Neuronal stem cell (in vitro differentiated cells): ENCODE data around the gene CHST3.
A peak's percentile ranks its signal among the peaks of the same experiment; 100 is the strongest.

ENCODE experiments used
- DNase-seq: peaks from one replicate; pipeline ENCODE4 v3.0.0-alpha.2; 2013; ENCODE audit warnings: low spot score
- H2AFZ ChIP-seq: one replicate; pipeline ENCODE4 v1.6.1; 2013; ENCODE audit warnings: mild to moderate bottlenecking, low read length, inconsistent platforms
- H2AK5ac ChIP-seq: 2 replicates; pipeline ENCODE4 v1.6.1; 2013; ENCODE audit warnings: low read depth, mild to moderate bottlenecking, inconsistent platforms, low read length, moderate library complexity, mixed read lengths
- H2BK120ac ChIP-seq: 2 replicates; pipeline ENCODE4 v1.6.1; 2013; ENCODE audit warnings: low read depth, mild to moderate bottlenecking, inconsistent platforms, low read length, moderate library complexity, mixed read lengths
- H2BK12ac ChIP-seq: one replicate; pipeline ENCODE4 v1.6.1; 2013; ENCODE audit warnings: low read length, inconsistent platforms
- H2BK15ac ChIP-seq: 2 replicates; pipeline ENCODE4 v1.6.1; 2013; ENCODE audit warnings: mild to moderate bottlenecking, low read length, inconsistent platforms, mixed read lengths
- H2BK5ac ChIP-seq: one replicate; pipeline ENCODE4 v1.6.1; 2013; ENCODE audit warnings: inconsistent platforms, mild to moderate bottlenecking, low read length, moderate library complexity
- H3K14ac ChIP-seq: one replicate; pipeline ENCODE4 v1.6.1; 2013; ENCODE audit warnings: low read length, inconsistent platforms
- H3K18ac ChIP-seq: 2 replicates; pipeline ENCODE4 v1.6.1; 2013; ENCODE audit warnings: low read length, inconsistent platforms
- H3K23ac ChIP-seq: 2 replicates; pipeline ENCODE4 v1.6.1; 2013; ENCODE audit warnings: low read depth, mild to moderate bottlenecking, mixed read lengths, low read length, inconsistent platforms; ENCODE audit not compliant: poor library complexity
- H3K27ac ChIP-seq: replicated peaks from 3 replicates; pipeline ENCODE4 v1.5.1; 2013; ENCODE audit warnings: low read length, inconsistent platforms
- H3K27me3 ChIP-seq, 3 experiments: 2 replicates each; pipeline ENCODE4 v1.6.1; 2013; ENCODE audit warnings: low read length in 3 of 3, mild to moderate bottlenecking in 2 of 3, inconsistent platforms in 1 of 3, low read depth in 1 of 3, mixed read lengths in 1 of 3, moderate library complexity in 1 of 3; ENCODE audit not compliant: control insufficient read depth in 3 of 3, insufficient read depth in 3 of 3
- H3K36me3 ChIP-seq, 2 donors: replicated peaks in 1 of 2; 2 replicates each; pipeline ENCODE4 v1.6.1; 2013; ENCODE audit warnings: low read length in 2 of 2; ENCODE audit not compliant: control insufficient read depth in 2 of 2, insufficient read depth in 2 of 2
- H3K4ac ChIP-seq: 2 replicates; pipeline ENCODE4 v1.6.1; 2013; ENCODE audit warnings: inconsistent platforms, mild to moderate bottlenecking, low read length, moderate library complexity
- H3K4me1 ChIP-seq, 2 donors: 1 replicate in 1 of 2; 2 replicates in 1 of 2; pipeline ENCODE4 v1.6.1; 2013; ENCODE audit warnings: low read length in 2 of 2, low read depth in 1 of 2; ENCODE audit not compliant: control insufficient read depth in 2 of 2, insufficient read depth in 1 of 2
- H3K4me2 ChIP-seq: one replicate; pipeline ENCODE4 v1.6.1; 2013; ENCODE audit warnings: mild to moderate bottlenecking, low read length, inconsistent platforms; ENCODE audit not compliant: insufficient read depth, poor library complexity, severe bottlenecking
- H3K4me3 ChIP-seq, 2 donors: 2 replicates each; pipeline ENCODE4 v1.5.1; 2013; ENCODE audit warnings: low read length in 2 of 2, mild to moderate bottlenecking in 2 of 2, inconsistent platforms in 1 of 2, moderate library complexity in 1 of 2
- H3K79me1 ChIP-seq: one replicate; pipeline ENCODE4 v1.6.1; 2013; ENCODE audit warnings: low read depth, mild to moderate bottlenecking, inconsistent platforms, low read length, moderate library complexity
- H3K9ac ChIP-seq: one replicate; pipeline ENCODE4 v1.6.1; 2013; ENCODE audit warnings: mild to moderate bottlenecking, low read depth, low read length, inconsistent platforms; ENCODE audit not compliant: poor library complexity
- H3K9me3 ChIP-seq, 2 donors: replicated peaks in 1 of 2; 2 replicates each; pipeline versions ENCODE3 to v1.6.1; 2013; ENCODE audit warnings: low read length in 2 of 2, mild to moderate bottlenecking in 2 of 2, inconsistent platforms in 1 of 2, low read depth in 1 of 2, mixed read lengths in 1 of 2, moderate library complexity in 1 of 2; ENCODE audit not compliant: control insufficient read depth in 2 of 2, insufficient read depth in 1 of 2
- H4K8ac ChIP-seq: one replicate; pipeline ENCODE4 v1.6.1; 2013; ENCODE audit warnings: low read depth, mild to moderate bottlenecking, inconsistent platforms, low read length, moderate library complexity
- H4K91ac ChIP-seq: one replicate; pipeline ENCODE4 v1.6.1; 2013; ENCODE audit warnings: low read length, low read depth, mild to moderate bottlenecking, inconsistent platforms; ENCODE audit not compliant: poor library complexity
- WGBS, 2 donors: extraction: QIAGEN DNeasy Blood & Tissue Kit; methylation state at CpG; one replicate each; pipeline ENCODE4 v1.1.7; 2013; ENCODE audit warnings: missing lambda C conversion rate in 2 of 2, mixed read lengths in 1 of 2; ENCODE audit not compliant: insufficient read length in 2 of 2, insufficient replicate concordance in 1 of 2; ENCODE audit errors: extremely low coverage in 2 of 2; 5-methylcytosine and 5-hydroxymethylcytosine counted together

CHST3 gene

GRCh38 chr10:71998840-71999194 lies 34.6 kb downstream of the CHST3 start:
- Histone ChIP-seq H3K18ac (no peak overlapping the region), H2BK12ac (no peak overlapping the region), H2AK5ac (peak overlapping the region; percentile 82), H3K9ac (no peak overlapping the region), H2BK120ac (no peak overlapping the region), H2BK5ac (peak overlapping the region; percentile 67), H3K4ac (no peak overlapping the region), H3K4me2 (no peak overlapping the region), H3K23ac (no peak overlapping the region), H4K8ac (no peak overlapping the region), H2AFZ (no peak overlapping the region), H3K9me3 (peaks cover 0 to 4% of the 10 kb centered on the region in 2 donors), H3K14ac (no peak overlapping the region), H3K27me3 (no peaks in the 10 kb centered on the region), H3K79me1 (peaks cover 6% of the 10 kb centered on the region), H3K4me3 (no peak overlapping the region), H3K27ac (no peak overlapping the region), H3K36me3 (no peaks in the 10 kb centered on the region), H4K91ac (no peak overlapping the region), H3K4me1 (peaks cover 14 to 17% of the 10 kb centered on the region in 2 donors), H2BK15ac (no peak overlapping the region)
- DNase-seq: no peak
- WGBS, 2 donors: no CpG with 5 or more reads among the region's 5 CpGs

- peak overlapping the region; percentile 82 for H2AK5ac ChIP-seq
- no peak overlapping the region for H3K23ac ChIP-seq
- no CpG with 5 or more reads among the region's 21 CpGs for WGBS, 2 donors
- H3K4me3 ChIP-seq: no peak overlapping the region
- peaks cover 14 to 17% of the 10 kb centered on the region in 2 donors for H3K4me1 ChIP-seq
- H3K36me3 ChIP-seq: no peaks in the 10 kb centered on the region
- no peak overlapping the region for H2BK12ac ChIP-seq
- H3K27ac ChIP-seq: no peak overlapping the region
- peak overlapping the region; percentile 67 for H2BK5ac ChIP-seq
- H2BK120ac ChIP-seq: no peak overlapping the region
- no peak overlapping the region for H4K8ac ChIP-seq
- no peaks in the 10 kb centered on the region for H3K27me3 ChIP-seq
- peak overlapping the region; percentile 65 for H3K9ac ChIP-seq
- no peak overlapping the region for H4K91ac ChIP-seq
- H2AFZ ChIP-seq: no peak overlapping the region
- H3K9me3 ChIP-seq: peaks cover 0 to 2% of the 10 kb centered on the region in 2 donors
- no peak overlapping the region for H3K14ac ChIP-seq
- H3K4ac ChIP-seq: no peak overlapping the region
- H3K18ac ChIP-seq: peak overlapping the region; percentile 58
- peaks cover 6% of the 10 kb centered on the region for H3K79me1 ChIP-seq
- no peak overlapping the region for H3K4me2 ChIP-seq
- no peak overlapping the region for H2BK15ac ChIP-seq
- DNase-seq: no peak
These were observed 35.3 kb downstream of the CHST3 start for GRCh38 chr10:71999360-72000072.

GRCh38 chr10:72000073-72001032 lies 36.2 kb downstream of the CHST3 start:
- H3K23ac ChIP-seq: peak overlapping the region; percentile 34
- peak overlapping the region; percentile 54 for H2BK15ac ChIP-seq
- H3K79me1 ChIP-seq: peaks cover 6% of the 10 kb centered on the region
- H3K9ac ChIP-seq: no peak overlapping the region
- H2AK5ac ChIP-seq: peak overlapping the region; percentile 53
- no CpG with 5 or more reads among the region's 14 CpGs for WGBS, 2 donors
- H3K4ac ChIP-seq: no peak overlapping the region
- no peaks in the 10 kb centered on the region for H3K27me3 ChIP-seq
- no peak overlapping the region for H4K91ac ChIP-seq
- no peak overlapping the region for H3K27ac ChIP-seq
- no peak overlapping the region for H3K18ac ChIP-seq
- H3K14ac ChIP-seq: no peak overlapping the region
- H3K4me2 ChIP-seq: no peak overlapping the region
- H2BK120ac ChIP-seq: no peak overlapping the region
- no peaks in the 10 kb centered on the region for H3K36me3 ChIP-seq
- peaks cover 14 to 17% of the 10 kb centered on the region in 2 donors for H3K4me1 ChIP-seq
- no peak overlapping the region for H2AFZ ChIP-seq
- H2BK12ac ChIP-seq: no peak overlapping the region
- no peak overlapping the region for H4K8ac ChIP-seq
- no peak for DNase-seq
- H3K4me3 ChIP-seq: no peak overlapping the region
- no peak overlapping the region for H2BK5ac ChIP-seq
- no peaks in the 10 kb centered on the region for H3K9me3 ChIP-seq

GRCh38 chr10:72001033-72001395 lies 36.8 kb downstream of the CHST3 start:
- WGBS, 2 donors: no CpG with 5 or more reads among the region's 4 CpGs
- Histone ChIP-seq H4K91ac (no peak overlapping the region), H2AK5ac (peak overlapping the region; percentile 53), H3K23ac (peak overlapping the region; percentile 34), H4K8ac (no peak overlapping the region), H3K4me1 (peaks cover 14 to 17% of the 10 kb centered on the region in 2 donors), H3K27me3 (no peaks in the 10 kb centered on the region), H3K4me2 (no peak overlapping the region), H3K9me3 (no peaks in the 10 kb centered on the region), H2BK12ac (no peak overlapping the region), H3K9ac (no peak overlapping the region), H2BK120ac (no peak overlapping the region), H3K4ac (no peak overlapping the region), H3K79me1 (peaks cover 6% of the 10 kb centered on the region), H2BK5ac (no peak overlapping the region), H3K14ac (no peak overlapping the region), H3K27ac (no peak overlapping the region), H3K18ac (no peak overlapping the region), H2AFZ (no peak overlapping the region), H2BK15ac (peak overlapping the region; percentile 54), H3K4me3 (no peak overlapping the region), H3K36me3 (peaks cover 0 to 4% of the 10 kb centered on the region in 2 donors)
- no peak for DNase-seq
